K562 (cell line): ENCODE results near the gene C11orf98. TPM values are rescaled to one million over a fixed set of nuclear protein-coding genes. Genes with fewer than 3 reads are reported as not detected.

Source experiments
- BHLHE40 ChIP-seq: IDR thresholded peaks from 2 replicates; pipeline ENCODE4 v1.6.1; 2011; ENCODE audit warnings: low read length, improper control_type of control experiment
- CBFB ChIP-seq: sonication (generic); formaldehyde crosslinking; IDR thresholded peaks from 2 replicates; pipeline ENCODE4 v1.4.0; 2020; ENCODE audit warnings: mild to moderate bottlenecking, missing genetic modification reagents
- ETV5 ChIP-seq: sonication (generic); formaldehyde crosslinking; IDR thresholded peaks from 2 replicates; pipeline ENCODE4 v1.4.0; 2020; ENCODE audit warnings: low read depth, mild to moderate bottlenecking, missing genetic modification reagents
- EZH2 ChIP-seq: IDR thresholded peaks from 2 replicates; pipeline ENCODE4 v1.6.1; 2012; ENCODE audit warnings: low read depth, mild to moderate bottlenecking, inconsistent platforms, low read length, borderline replicate concordance
- FOXA1 ChIP-seq: fragments of 450-650 bp; IDR thresholded peaks from 2 replicates; pipeline ENCODE4 v1.6.1; 2016; ENCODE audit warnings: mild to moderate bottlenecking, borderline replicate concordance
- MCM5 ChIP-seq: fragments of 450-650 bp; IDR thresholded peaks from 2 replicates; pipeline ENCODE4 v1.6.1; 2016; ENCODE audit warnings: low read depth
- NFIX ChIP-seq: fragments of 250-450 bp; sonication (Bioruptor Pico); IDR thresholded peaks from 2 replicates; pipeline ENCODE4 v1.4.0; 2020; ENCODE audit warnings: low read depth, mild to moderate bottlenecking, moderate library complexity
- SNRNP70 ChIP-seq: fragments of 200-400 bp; formaldehyde crosslinking; optimal IDR thresholded peaks from 2 replicates; pipeline ENCODE3; 2017; ENCODE audit warnings: low read depth, low read length
- ZNF174 ChIP-seq: fragments of 250-450 bp; sonication (Bioruptor Pico); IDR thresholded peaks from 2 replicates; pipeline ENCODE4 v1.4.0; 2020; ENCODE audit warnings: mild to moderate bottlenecking
- ZNF239 ChIP-seq: fragments of 250-450 bp; sonication (Bioruptor Pico); IDR thresholded peaks from 2 replicates; pipeline ENCODE4 v1.4.0; 2020; ENCODE audit warnings: mild to moderate bottlenecking
- ZNF436 ChIP-seq: fragments of 250-450, 450-650 bp; sonication (Bioruptor Pico); formaldehyde crosslinking; IDR thresholded peaks from 2 replicates; pipeline ENCODE4 v1.7.0; 2020; ENCODE audit warnings: mild to moderate bottlenecking
- ZNF830 ChIP-seq: fragments of 250-450 bp; sonication (Bioruptor Pico); IDR thresholded peaks from 2 replicates; pipeline ENCODE4 v1.5.0; 2021; ENCODE audit warnings: mild to moderate bottlenecking
- polyA plus RNA-seq, 8 experiments: library from polyadenylated mRNA; depleted of rRNA in 4 of 8; stranded (reverse) in 5 of 8; unstranded in 3 of 8; fragments of >200 nt; fragmentation: Nextera tagmentation in 2 of 8; fragmentation: Illumina TruSeq in 1 of 8; extraction: Ambion mirVana in 2 of 8; extraction: Trizol in 1 of 8; gene quantifications; 2 replicates each; pipeline versions ENCODE4 v1.2.1 to v1.2.3, GENCODE V29; 2011 to 2014; ENCODE audit warnings: inconsistent platforms in 1 of 8, missing spikeins in 1 of 8
- total RNA-seq, 7 experiments: library from RNA; depleted of rRNA in 6 of 7; stranded (reverse); fragments of >200 nt in 6 of 7; fragmentation: Illumina TruSeq in 2 of 7; extraction: Trizol in 2 of 7; gene quantifications; 2 replicates each; pipeline versions ENCODE4 v1.2.1 to v1.2.3, GENCODE V29; 2011 to 2021; ENCODE audit warnings: low replicate concordance in 1 of 7
- TF ChIP-seq, protein P1 (sequence below): fragments of 450-650 bp; formaldehyde crosslinking; conservative IDR thresholded peaks from 2 replicates; pipeline ENCODE4 v1.4.0; 2022; ENCODE audit warnings: mild to moderate bottlenecking, missing genetic modification characterization
- TF ChIP-seq, protein P2 (sequence below): fragments of 250-450 bp; sonication (Bioruptor Pico); IDR thresholded peaks from 2 replicates; pipeline ENCODE4 v1.9.0; 2021; ENCODE audit warnings: mild to moderate bottlenecking
- TF ChIP-seq, protein P3 (sequence below): fragments of 450-650 bp; formaldehyde crosslinking; IDR thresholded peaks from 2 replicates; pipeline ENCODE4 v1.4.0; 2020; ENCODE audit warnings: mild to moderate bottlenecking, moderate library complexity
- TF ChIP-seq, protein P4 (sequence below): fragments of 450-650 bp; IDR thresholded peaks from 2 replicates; pipeline ENCODE4 v1.6.1; 2016; ENCODE audit warnings: low read depth

Gene C11orf98
- total and polyA plus RNA-seq, 9 of the 15 experiments (the other 6 are each of a cell fraction or from before 2014, with no cell fraction given), result 103 to 352 (median 218) TPM

DNA sequence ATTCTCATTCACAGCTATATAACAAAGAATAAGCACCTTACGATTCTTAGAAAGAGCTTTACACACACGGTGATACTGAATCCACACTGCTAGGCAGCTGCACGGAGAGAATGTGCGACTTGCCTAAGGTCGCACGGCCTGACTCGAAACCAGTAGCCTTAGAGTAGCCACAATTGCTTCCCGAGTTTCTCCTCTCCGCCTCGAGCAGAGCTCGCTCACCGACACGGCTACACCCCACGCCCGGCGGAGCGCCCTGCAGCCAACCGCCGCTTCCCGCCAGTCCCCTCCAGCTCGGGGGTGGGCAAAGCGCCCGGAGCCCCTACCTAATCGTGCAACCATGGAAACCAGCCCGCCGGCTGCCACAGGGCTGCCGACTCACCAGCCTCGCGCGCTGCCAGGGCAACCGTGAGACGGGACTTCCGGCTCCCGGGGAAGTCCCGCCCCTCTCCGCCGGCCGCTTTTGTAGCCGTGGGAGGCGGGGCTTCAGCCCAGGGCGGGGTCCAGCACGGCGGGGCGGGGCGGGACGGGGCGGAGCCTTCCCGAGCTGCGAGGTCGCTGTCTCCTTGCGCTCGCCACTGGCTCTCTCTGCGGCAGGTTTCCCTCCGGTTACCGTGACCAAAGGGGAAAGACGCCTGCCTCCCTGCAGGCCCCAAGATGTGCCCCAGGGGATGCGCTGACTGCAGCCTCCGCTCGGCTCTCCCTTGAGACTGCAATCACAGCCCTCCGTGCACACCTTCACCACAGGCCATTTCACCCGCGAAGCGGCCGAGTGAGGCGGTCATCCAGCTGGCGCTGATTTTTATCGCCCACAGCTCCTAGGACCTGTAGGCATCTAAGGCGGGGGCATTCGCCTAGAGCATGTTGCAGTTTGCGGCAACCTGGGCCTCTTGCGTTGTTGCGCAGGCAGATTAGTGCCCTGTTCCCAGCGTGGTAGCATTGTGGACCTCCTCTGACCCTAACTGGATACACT is 41.2 kb upstream of the C11orf98 start (continued):
- TF ChIP-seq, protein P1, sequence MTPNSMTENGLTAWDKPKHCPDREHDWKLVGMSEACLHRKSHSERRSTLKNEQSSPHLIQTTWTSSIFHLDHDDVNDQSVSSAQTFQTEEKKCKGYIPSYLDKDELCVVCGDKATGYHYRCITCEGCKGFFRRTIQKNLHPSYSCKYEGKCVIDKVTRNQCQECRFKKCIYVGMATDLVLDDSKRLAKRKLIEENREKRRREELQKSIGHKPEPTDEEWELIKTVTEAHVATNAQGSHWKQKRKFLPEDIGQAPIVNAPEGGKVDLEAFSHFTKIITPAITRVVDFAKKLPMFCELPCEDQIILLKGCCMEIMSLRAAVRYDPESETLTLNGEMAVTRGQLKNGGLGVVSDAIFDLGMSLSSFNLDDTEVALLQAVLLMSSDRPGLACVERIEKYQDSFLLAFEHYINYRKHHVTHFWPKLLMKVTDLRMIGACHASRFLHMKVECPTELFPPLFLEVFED (CRISPR knock-in tag), result no peak
- TF ChIP-seq BHLHE40 (no peak; the same call in 1 of the 2 replicates), NFIX (CRISPR knock-in tag) (no peak), MCM5 (no peak), ETV5 (CRISPR knock-in tag) (peak; percentile 40; the same call in 1 of the 2 replicates), CBFB (CRISPR knock-in tag) (no peak; the same call in 1 of the 2 replicates), ZNF436 (CRISPR knock-in tag) (peak; percentile 51; the same call in 1 of the 2 replicates), EZH2 (no peak), SNRNP70 (no peak), ZNF830 (peak; percentile 90; the same call in 1 of the 2 replicates), ZNF239 (CRISPR knock-in tag) (no peak), ZNF174 (CRISPR knock-in tag) (no peak), FOXA1 (no peak)
- TF ChIP-seq, protein P2, sequence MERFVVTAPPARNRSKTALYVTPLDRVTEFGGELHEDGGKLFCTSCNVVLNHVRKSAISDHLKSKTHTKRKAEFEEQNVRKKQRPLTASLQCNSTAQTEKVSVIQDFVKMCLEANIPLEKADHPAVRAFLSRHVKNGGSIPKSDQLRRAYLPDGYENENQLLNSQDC (CRISPR knock-in tag), result no peak
- TF ChIP-seq, protein P3, sequence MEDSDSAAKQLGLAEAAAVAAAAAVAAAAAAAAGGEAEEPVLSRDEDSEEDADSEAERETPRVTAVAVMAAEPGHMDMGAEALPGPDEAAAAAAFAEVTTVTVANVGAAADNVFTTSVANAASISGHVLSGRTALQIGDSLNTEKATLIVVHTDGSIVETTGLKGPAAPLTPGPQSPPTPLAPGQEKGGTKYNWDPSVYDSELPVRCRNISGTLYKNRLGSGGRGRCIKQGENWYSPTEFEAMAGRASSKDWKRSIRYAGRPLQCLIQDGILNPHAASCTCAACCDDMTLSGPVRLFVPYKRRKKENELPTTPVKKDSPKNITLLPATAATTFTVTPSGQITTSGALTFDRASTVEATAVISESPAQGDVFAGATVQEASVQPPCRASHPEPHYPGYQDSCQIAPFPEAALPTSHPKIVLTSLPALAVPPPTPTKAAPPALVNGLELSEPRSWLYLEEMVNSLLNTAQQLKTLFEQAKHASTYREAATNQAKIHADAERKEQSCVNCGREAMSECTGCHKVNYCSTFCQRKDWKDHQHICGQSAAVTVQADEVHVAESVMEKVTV, result peak; percentile 30; the same call in 1 of the 2 replicates
- TF ChIP-seq, protein P4, sequence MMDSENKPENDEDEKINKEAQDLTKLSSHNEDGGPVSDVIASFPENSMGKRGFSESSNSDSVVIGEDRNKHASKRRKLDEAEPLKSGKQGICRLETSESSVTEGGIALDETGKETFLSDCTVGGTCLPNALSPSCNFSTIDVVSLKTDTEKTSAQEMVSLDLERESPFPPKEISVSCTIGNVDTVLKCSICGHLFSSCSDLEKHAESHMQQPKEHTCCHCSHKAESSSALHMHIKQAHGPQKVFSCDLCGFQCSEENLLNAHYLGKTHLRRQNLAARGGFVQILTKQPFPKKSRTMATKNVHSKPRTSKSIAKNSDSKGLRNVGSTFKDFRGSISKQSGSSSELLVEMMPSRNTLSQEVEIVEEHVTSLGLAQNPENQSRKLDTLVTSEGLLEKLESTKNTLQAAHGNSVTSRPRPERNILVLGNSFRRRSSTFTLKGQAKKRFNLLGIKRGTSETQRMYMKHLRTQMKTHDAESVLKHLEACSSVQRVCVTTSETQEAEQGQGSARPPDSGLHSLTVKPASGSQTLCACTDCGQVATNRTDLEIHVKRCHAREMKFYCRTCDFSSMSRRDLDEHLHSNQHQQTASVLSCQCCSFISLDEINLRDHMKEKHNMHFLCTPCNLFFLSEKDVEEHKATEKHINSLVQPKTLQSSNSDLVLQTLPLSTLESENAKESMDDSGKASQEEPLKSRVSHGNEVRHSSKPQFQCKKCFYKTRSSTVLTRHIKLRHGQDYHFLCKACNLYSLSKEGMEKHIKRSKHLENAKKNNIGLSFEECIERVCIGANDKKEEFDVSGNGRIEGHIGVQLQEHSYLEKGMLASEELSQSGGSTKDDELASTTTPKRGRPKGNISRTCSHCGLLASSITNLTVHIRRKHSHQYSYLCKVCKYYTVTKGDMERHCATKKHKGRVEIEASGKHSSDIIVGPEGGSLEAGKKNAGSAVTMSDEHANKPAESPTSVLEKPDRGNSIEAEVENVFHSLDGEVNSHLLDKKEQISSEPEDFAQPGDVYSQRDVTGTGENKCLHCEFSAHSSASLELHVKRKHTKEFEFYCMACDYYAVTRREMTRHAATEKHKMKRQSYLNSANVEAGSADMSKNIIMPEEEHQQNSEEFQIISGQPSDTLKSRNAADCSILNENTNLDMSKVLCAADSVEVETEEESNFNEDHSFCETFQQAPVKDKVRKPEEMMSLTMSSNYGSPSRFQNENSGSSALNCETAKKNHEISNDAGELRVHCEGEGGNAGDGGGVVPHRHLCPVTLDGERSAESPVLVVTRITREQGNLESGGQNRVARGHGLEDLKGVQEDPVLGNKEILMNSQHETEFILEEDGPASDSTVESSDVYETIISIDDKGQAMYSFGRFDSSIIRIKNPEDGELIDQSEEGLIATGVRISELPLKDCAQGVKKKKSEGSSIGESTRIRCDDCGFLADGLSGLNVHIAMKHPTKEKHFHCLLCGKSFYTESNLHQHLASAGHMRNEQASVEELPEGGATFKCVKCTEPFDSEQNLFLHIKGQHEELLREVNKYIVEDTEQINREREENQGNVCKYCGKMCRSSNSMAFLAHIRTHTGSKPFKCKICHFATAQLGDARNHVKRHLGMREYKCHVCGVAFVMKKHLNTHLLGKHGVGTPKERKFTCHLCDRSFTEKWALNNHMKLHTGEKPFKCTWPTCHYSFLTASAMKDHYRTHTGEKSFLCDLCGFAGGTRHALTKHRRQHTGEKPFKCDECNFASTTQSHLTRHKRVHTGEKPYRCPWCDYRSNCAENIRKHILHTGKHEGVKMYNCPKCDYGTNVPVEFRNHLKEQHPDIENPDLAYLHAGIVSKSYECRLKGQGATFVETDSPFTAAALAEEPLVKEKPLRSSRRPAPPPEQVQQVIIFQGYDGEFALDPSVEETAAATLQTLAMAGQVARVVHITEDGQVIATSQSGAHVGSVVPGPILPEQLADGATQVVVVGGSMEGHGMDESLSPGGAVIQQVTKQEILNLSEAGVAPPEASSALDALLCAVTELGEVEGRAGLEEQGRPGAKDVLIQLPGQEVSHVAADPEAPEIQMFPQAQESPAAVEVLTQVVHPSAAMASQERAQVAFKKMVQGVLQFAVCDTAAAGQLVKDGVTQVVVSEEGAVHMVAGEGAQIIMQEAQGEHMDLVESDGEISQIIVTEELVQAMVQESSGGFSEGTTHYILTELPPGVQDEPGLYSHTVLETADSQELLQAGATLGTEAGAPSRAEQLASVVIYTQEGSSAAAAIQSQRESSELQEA, result no peak
